Thyroid gland (tissue), 4 donors: ENCODE measurements around the gene CCNJL. TPM values are rescaled to one million over a fixed set of nuclear protein-coding genes. Genes with fewer than 3 reads are reported as not detected.
"Not testable (repeated sequence)": the region's sequence is repeated elsewhere in the genome, so short reads cannot be mapped to it uniquely, and the experiment has no call there.

Source experiments
- DNase-seq, 2 donors: peaks; one replicate each; pipeline ENCODE4 v3.0.0-alpha.2; 2019
- H3K27ac ChIP-seq, 3 donors: fragments of 200-600 bp; sonication (generic); 1 replicate in 2 of 3; 2 replicates in 1 of 3; pipeline ENCODE4 v1.5.1; 2016 to 2019; ENCODE audit warnings: mild to moderate bottlenecking in 1 of 3, moderate library complexity in 1 of 3
- H3K27me3 ChIP-seq: fragments of 200-600 bp; sonication (generic); one replicate; pipeline ENCODE4 v1.5.1; 2019
- H3K36me3 ChIP-seq, 2 donors: fragments of 200-600 bp; sonication (generic); one replicate each; pipeline ENCODE4 v1.5.1; 2016 to 2019
- H3K4me1 ChIP-seq, 2 donors: fragments of 200-600 bp; sonication (generic); one replicate each; pipeline ENCODE4 v1.5.1; 2017 to 2019
- H3K4me3 ChIP-seq, 3 donors: fragments of 200-600 bp; sonication (generic); replicated peaks in 1 of 3; 1 replicate in 2 of 3; 2 replicates in 1 of 3; pipeline ENCODE4 v1.5.1; 2016; ENCODE audit warnings: mild to moderate bottlenecking in 1 of 3
- H3K9me3 ChIP-seq: fragments of 200-600 bp; sonication (generic); one replicate; pipeline ENCODE4 v1.5.1; 2017
- CTCF ChIP-seq, 6 experiments: fragments of 200-600 bp in 3 of 6; fragments of 450-650 bp in 3 of 6; sonication (generic) in 3 of 6; IDR thresholded peaks; one replicate each; pipeline ENCODE4 v1.5.1; 2016 to 2019; ENCODE audit warnings: antibody characterized with exemption in 6 of 6, mild to moderate bottlenecking in 2 of 6, inconsistent platforms in 1 of 6, moderate library complexity in 1 of 6
- POLR2A ChIP-seq, 2 donors: fragments of 450-650 bp; IDR thresholded peaks; one replicate each; pipeline ENCODE4 v1.6.1; 2017; ENCODE audit warnings: antibody characterized with exemption in 2 of 2, mild to moderate bottlenecking in 2 of 2, moderate library complexity in 1 of 2
- WGBS, 2 donors: methylation state at CpG; one replicate each; pipeline ENCODE4 v1.1.5; 2017; 5-methylcytosine and 5-hydroxymethylcytosine counted together
- intact Hi-C: fragments of 100-400 bp; cut with DNase I; formaldehyde crosslinking; loops from one replicate; pipeline ENCODE4 v1.15.1; 2023
- total RNA-seq, 4 donors: library from RNA; depleted of rRNA; stranded (reverse); fragments of >200 nt; gene quantifications; one replicate each; pipeline ENCODE4 v1.2.3, GENCODE V29; 2016

Gene CCNJL
- total RNA-seq, 4 donors from 2014 or later = 6.3 to 11.8 (median 10.0) TPM

GRCh38 chr5:160347448-160347847 lies 35.1 kb upstream of the CCNJL start:
- TF ChIP-seq CTCF (IDR thresholded peaks at IDR 0.05) (no peak), POLR2A (IDR thresholded peaks at IDR 0.05) (no peak)
- Histone ChIP-seq H3K4me1 (peaks cover 0 to 4% of the 10 kb centered on the region in 2 donors), H3K4me3 (no peak overlapping the region), H3K27me3 (no peaks in the 10 kb centered on the region), H3K9me3 (no peaks in the 10 kb centered on the region), H3K36me3 (no peaks in the 10 kb centered on the region), H3K27ac (no peak overlapping the region)
- intact Hi-C loops = loop anchor here (2.0 to 5.0 kb wide), 2 partner anchors 149 to 325 kb away; no protein-coding TSS in a partner anchor
- WGBS, 2 donors = 55 to 61% methylated on average over 6 of the region's 6 CpGs
- no peak for DNase-seq

- H3K4me1 ChIP-seq = peaks cover 0 to 8% of the 10 kb centered on the region in 2 donors
- no peaks in the 10 kb centered on the region for H3K36me3 ChIP-seq
- intact Hi-C loops = no loop called here
- H3K27ac ChIP-seq = no peak overlapping the region
- H3K9me3 ChIP-seq = no peaks in the 10 kb centered on the region
- no peaks in the 10 kb centered on the region for H3K27me3 ChIP-seq
- TF ChIP-seq POLR2A (IDR thresholded peaks at IDR 0.05) = no peak
- TF ChIP-seq CTCF (IDR thresholded peaks at IDR 0.05) = no peak
- peak; percentile 28 to 31 for DNase-seq
- H3K4me3 ChIP-seq = no peak overlapping the region
- 77 to 85% methylated on average over 4 of the region's 4 CpGs for WGBS, 2 donors
These were observed 30.1 kb upstream of the CCNJL start for GRCh38 chr5:160342413-160342941.

GRCh38 chr5:160341309-160341870 lies 29.0 kb upstream of the CCNJL start:
- DNase-seq = no peak
- Histone ChIP-seq H3K27me3 (no peaks in the 10 kb centered on the region), H3K4me1 (peaks cover 0 to 8% of the 10 kb centered on the region in 2 donors), H3K4me3 (no peak overlapping the region), H3K27ac (no peak overlapping the region), H3K9me3 (no peaks in the 10 kb centered on the region), H3K36me3 (no peaks in the 10 kb centered on the region)
- WGBS, 2 donors = 75 to 80% methylated on average over 6 of the region's 6 CpGs
- no peak for TF ChIP-seq CTCF (IDR thresholded peaks at IDR 0.05)
- no peak for TF ChIP-seq POLR2A (IDR thresholded peaks at IDR 0.05)
- intact Hi-C loops = no loop called here

- H3K36me3 ChIP-seq, DNase-seq, H3K27me3 ChIP-seq, H3K4me1 ChIP-seq, H3K9me3 ChIP-seq, H3K4me3 ChIP-seq, intact Hi-C loops, H3K27ac ChIP-seq: not testable (repeated sequence)
These were observed 28.1 kb upstream of the CCNJL start for GRCh38 chr5:160340513-160340912.

GRCh38 chr5:160339406-160340130 lies 27.2 kb upstream of the CCNJL start:
- Histone ChIP-seq H3K36me3 (no peaks in the 10 kb centered on the region), H3K4me1 (peaks cover 0 to 4% of the 10 kb centered on the region in 2 donors), H3K9me3 (no peaks in the 10 kb centered on the region), H3K4me3 (no peak overlapping the region), H3K27me3 (no peaks in the 10 kb centered on the region), H3K27ac (no peak overlapping the region)
- no peak for DNase-seq
- TF ChIP-seq CTCF (IDR thresholded peaks at IDR 0.05) = no peak
- intact Hi-C loops = no loop called here
- 79 to 83% methylated on average over 10 of the region's 10 CpGs for WGBS, 2 donors

GRCh38 chr5:160334716-160335115 lies 22.4 kb upstream of the CCNJL start:
- H3K27ac ChIP-seq, H3K36me3 ChIP-seq, H3K27me3 ChIP-seq, H3K9me3 ChIP-seq, intact Hi-C loops, H3K4me3 ChIP-seq, DNase-seq, H3K4me1 ChIP-seq: not testable (repeated sequence)
- 93 to 100% methylated on average over 1 to 3 of the region's 3 CpGs for WGBS, 2 donors
